Endothelial cell of hepatic sinusoid (primary cell): Measurements from ENCODE around the gene SH3PXD2A.
"Not testable (repeated sequence)": the region's sequence is repeated elsewhere in the genome, so short reads cannot be mapped to it uniquely, and the experiment has no call there.

Source experiments
- in situ Hi-C: cut with HindIII; loops from 2 replicates; pipeline ENCODE4 v1.10.0; 2017; ENCODE audit warnings: low sequenced_read_pairs

The SH3PXD2A gene

DNA sequence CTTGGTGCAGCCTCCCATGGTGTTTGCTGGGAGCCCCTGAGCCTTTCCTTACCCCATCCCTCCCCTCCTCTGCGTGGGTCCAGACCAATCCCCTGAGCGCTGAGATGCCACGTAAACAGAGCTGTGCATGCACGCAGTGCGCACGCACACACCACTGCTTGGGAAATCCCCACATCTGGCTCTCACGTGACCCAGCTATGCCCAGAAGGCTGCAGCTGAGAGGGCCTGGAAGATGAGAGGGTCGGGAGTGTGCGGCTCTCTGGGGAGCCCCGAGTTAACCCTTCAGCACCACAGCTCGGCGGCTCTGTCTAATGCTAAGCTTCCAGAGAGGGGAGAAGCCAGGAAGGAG, 177.2 kb downstream of the SH3PXD2A start:
- in situ Hi-C loops: loop anchor here (5.0 kb wide), 2 partner anchors 36 to 71 kb away; no protein-coding TSS in a partner anchor

DNA sequence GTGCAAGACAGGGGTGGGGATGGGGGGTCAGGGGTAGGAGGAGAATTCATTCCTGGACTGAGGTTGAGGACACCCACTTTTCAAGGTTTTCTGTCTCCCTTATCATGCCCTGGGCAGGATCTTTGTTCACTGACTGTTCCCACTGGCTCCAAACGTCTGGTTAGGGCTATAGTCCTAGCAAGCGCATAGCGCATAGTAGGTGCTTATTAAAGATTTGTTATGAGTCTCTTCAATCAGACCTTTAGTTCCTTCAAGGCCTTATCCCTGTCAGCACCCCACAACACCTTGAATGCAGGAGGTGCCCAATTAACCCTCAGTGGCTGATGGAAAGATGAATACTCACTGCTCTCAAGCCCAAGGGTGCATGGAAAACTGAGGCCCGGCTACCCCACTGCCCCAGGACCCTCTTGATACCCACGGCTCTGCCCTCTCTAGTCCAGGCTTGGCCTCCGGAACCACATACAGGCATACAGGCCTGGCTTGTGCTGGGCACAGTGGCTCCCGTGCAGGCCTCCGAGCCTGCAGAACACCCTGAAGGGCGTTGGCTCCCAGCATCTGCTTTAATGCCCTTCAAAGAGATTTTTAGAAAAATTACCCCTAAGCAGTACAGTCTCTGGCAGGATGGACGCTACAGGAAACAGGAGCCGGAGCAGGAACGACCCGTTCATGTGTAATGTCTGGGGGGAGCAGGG, 177.7 kb downstream of the SH3PXD2A start:
- in situ Hi-C loops: loop anchor here (5.0 kb wide), 2 partner anchors 35 to 70 kb away; no protein-coding TSS in a partner anchor

- in situ Hi-C loops: loop anchor here (5.0 kb wide), 2 partner anchors 35 to 70 kb away; no protein-coding TSS in a partner anchor
These were observed 178.4 kb downstream of the SH3PXD2A start for GRCh38 chr10:103676851-103677417.

- in situ Hi-C loops: loop anchor here (5.0 kb wide), 2 partner anchors 34 to 69 kb away; no protein-coding TSS in a partner anchor
These were observed 179.2 kb downstream of the SH3PXD2A start for GRCh38 chr10:103676058-103676785.

DNA sequence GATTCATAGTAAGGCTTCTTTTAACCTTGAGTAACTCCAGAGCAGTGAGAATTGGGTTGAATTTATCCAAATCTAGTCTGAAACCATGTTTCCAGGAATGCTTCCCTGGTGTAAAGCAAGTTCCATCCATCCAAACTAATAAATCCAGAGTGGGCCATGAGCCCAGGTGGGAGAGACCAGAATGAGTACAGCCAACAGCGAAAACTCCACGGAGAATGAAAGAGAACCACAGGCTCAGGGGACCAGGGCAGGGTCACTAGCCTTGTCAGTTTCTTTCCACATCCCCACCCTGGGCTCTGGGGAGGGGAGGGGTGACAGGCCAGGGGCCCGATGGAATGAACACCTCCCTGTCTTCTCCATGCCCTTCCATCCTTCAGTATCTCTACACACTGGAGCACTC, 181.8 kb downstream of the SH3PXD2A start:
- in situ Hi-C loops: no loop called here

DNA sequence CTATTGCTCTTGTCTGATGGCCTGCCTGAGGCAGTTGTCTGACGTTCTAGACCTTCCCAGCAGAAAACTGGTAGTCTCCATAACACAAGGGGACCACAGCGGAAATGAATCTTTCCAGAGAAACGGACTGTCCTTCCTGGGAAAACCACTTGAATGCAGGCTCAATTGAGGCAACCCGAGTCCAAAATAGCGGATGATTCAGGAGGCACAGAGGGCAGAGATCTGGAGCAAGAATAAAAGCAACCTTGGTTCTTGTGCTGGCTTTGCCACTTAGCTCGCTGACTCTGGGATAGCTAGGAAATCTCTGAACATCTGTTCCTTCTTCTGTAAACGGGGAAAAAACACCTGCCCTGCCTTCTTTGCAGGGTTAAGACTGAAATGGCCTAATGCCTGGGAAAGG, 183.0 kb downstream of the SH3PXD2A start:
- in situ Hi-C loops: no loop called here

DNA sequence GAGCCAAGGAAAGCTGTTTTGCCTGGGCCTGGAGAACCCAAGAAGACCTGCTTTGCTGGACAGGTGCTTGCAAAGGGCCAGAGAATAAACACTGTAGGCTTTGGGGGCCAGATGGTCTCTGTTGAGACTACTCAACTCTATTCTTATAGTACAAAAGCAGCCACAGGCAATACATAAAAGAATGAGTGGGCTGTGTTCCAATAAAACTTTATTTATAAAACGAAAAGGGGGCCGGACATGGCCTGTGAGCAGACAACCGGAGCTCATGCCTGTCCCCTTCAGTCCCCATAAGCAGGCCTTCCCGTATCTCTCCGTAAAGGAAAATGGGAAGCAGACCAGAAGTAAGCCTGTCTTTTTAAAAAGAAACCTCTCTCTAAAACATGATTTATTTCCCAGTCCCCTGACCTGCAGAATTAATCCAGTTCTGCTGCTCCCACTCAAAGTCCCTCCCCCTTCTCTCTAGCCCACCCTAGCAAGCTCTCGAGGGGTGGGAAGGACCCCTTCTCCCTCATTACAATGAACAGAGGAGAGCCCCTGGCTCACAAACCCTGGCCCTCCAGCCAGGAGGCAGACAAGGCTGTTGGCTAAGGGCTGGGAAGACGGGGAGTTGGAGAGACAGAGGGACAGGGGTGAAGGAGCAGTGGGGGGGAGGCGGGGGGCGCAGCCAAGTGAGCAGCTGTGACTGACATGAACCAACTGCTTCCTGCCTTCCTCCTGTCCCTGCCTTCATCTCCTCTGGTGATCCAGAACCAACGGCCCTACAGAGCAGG, 184.1 kb downstream of the SH3PXD2A start:
- in situ Hi-C loops: no loop called here

GRCh38 chr10:103669944-103670343, 185.4 kb downstream of the SH3PXD2A start:
- in situ Hi-C loops: no loop called here

- in situ Hi-C loops: no loop called here
These were observed 186.0 kb downstream of the SH3PXD2A start for GRCh38 chr10:103669243-103669929.

GRCh38 chr10:103668351-103669242, 186.8 kb downstream of the SH3PXD2A start:
- in situ Hi-C loops: no loop called here

GRCh38 chr10:103667356-103667755, 188.0 kb downstream of the SH3PXD2A start:
- in situ Hi-C loops: no loop called here

DNA sequence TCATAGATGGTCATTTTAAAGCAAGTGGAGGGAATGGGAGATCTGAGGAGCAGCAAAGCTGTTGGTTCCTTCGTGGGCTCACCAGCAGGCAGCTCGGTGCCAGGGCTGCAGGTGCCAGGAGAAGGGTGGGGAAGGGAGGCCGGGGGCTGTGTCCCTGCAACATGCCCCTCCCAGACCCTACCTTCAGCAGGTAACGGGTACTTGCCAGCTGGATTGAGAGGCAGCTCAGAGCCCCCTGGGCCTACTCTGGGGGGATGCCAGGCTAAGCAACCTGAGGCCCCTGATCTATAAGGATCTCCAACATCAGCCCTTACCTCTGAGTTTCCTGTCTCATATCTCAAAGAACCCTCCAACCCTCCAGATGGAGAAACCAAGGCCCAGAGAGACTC, 188.6 kb downstream of the SH3PXD2A start:
- in situ Hi-C loops: no loop called here

DNA sequence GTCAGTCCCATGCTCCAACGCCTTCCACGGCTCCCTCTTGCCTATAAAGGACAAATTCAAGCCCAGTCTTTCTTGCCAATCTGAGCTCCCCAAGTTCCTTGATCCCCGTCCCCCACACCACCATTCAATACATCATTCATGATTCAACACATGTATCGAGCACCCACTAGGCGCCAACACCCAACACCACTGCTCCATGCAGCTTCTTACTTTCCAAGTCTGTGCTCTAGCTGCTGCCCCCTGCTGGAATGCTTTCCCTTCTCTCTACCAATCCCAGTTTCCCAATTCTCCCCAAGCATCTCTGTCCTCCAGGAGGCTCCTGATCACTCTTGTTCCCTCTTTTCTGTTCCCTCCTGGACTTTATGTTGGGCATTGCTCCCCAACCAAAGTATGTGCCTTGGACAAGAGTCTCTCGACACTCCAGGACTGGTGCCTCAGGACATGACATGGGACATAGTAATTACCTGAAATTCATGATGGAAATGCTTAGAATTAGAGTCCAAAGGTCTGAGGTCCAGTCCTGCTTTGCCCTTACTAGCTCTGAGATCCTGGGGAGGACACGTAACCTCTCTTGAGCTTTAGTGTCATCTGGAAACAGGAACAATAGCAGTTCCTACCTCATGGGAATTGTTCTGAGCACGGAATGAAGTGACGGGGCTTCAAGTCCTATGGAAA, 189.2 kb downstream of the SH3PXD2A start:
- in situ Hi-C loops: no loop called here

DNA sequence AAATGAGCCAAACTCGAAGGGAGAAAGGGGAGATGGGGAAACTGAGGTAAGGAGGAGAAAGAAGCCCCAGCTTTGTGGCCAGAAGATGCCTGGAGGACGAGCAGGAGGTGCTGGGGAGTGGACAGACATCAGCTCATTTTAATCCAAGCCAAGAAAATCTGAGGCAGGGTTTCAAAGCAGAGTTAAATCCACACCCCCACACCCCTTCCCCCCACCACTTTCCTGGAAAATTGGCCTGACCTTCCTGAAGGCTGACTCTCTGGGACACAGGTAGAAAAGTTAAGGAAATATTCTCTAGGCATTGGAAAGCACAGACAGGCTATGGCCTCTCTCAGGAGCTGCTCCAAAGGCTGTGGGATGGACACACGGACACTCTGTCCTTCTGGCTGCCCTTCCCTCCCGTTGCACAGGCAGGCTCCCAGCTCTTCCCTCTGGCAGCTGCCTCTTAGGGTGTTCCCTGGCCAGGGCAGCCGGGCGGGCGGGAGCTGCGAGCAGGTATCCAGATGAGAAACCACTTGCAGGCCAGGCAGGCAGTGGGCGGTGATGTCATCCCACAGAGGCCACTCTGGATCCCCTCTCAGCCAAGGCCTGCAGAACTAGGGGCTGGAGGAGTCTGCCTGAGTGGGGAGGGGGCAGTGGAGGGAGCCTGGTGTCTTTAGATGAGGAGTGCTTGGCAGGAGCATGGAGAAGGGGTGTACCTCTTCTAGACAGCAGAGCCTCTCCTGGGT, 190.1 kb downstream of the SH3PXD2A start:
- in situ Hi-C loops: no loop called here

DNA sequence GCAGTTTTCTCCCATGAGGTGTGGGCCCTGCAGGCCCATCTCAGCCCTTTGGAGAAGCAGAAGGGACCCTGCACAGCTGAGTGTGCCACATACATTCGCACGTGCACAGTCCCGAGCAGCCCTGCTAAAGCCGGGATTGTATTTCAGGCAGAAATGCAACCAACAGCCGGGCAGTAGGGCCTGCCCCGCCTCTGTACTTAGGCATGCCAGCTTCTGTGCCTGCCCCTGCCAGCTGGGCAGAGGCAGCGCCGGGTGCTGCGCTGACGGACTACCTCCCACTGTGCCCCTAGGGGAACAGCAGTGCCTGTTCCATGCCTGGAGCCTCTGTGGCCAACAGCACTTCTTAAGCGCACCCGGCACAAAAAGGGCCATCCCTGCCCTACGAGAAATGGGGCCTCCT, 191.6 kb downstream of the SH3PXD2A start:
- in situ Hi-C loops: no loop called here

GRCh38 chr10:103663236-103663635, 192.1 kb downstream of the SH3PXD2A start:
- in situ Hi-C loops: no loop called here

- in situ Hi-C loops: not testable (repeated sequence)
These were observed 192.7 kb downstream of the SH3PXD2A start for GRCh38 chr10:103662704-103663103.

GRCh38 chr10:103661198-103661950, 194.0 kb downstream of the SH3PXD2A start:
- in situ Hi-C loops: no loop called here
